Heart right ventricle (tissue), 16 donors: ENCODE data around the gene WDR17. TPM values are rescaled to one million over a fixed set of nuclear protein-coding genes. Genes with fewer than 3 reads are reported as not detected.

ENCODE experiments used
- ATAC-seq, 8 donors: fragments of 200-7000 bp; cut with Tn5 transposase; one replicate each; pipeline ENCODE4 v1.9.1; 2020; ENCODE audit warnings: mild to moderate bottlenecking in 8 of 8, moderate library complexity in 8 of 8, moderate number of reproducible peaks in 1 of 8
- DNase-seq, 2 donors: peaks; one replicate each; pipeline ENCODE4 v3.0.0-alpha.2; 2020
- H3K27ac ChIP-seq, 10 donors: fragments of 200-600 bp; sonication (generic) in 2 of 10; one replicate each; pipeline versions ENCODE4 v1.5.0 to v1.8.0; 2020 to 2022; ENCODE audit warnings: mild to moderate bottlenecking in 3 of 10
- H3K27me3 ChIP-seq, 7 donors: fragments of 200-600 bp; one replicate each; pipeline ENCODE4 v1.8.0; 2021 to 2022; ENCODE audit warnings: mild to moderate bottlenecking in 2 of 7
- H3K36me3 ChIP-seq, 9 donors: fragments of 200-600 bp; sonication (generic) in 1 of 9; one replicate each; pipeline versions ENCODE4 v1.5.0 to v1.8.0; 2020 to 2022; ENCODE audit warnings: mild to moderate bottlenecking in 2 of 9
- H3K4me1 ChIP-seq, 9 donors: fragments of 200-600 bp; sonication (generic) in 1 of 9; one replicate each; pipeline versions ENCODE4 v1.5.0 to v1.8.0; 2020 to 2022; ENCODE audit warnings: mild to moderate bottlenecking in 4 of 9
- H3K4me3 ChIP-seq, 10 donors: fragments of 200-600 bp; sonication (generic) in 2 of 10; one replicate each; pipeline versions ENCODE4 v1.5.0 to v1.8.0; 2020 to 2022; ENCODE audit warnings: mild to moderate bottlenecking in 7 of 10, moderate library complexity in 2 of 10
- H3K9me3 ChIP-seq, 11 donors: fragments of 200-600 bp in 10 of 11; sonication (generic) in 2 of 11; one replicate each; pipeline versions ENCODE4 v1.5.0 to v1.8.0; 2013 to 2022; ENCODE audit warnings: mild to moderate bottlenecking in 2 of 11, control low read depth in 1 of 11, moderate library complexity in 1 of 11
- CTCF ChIP-seq, 9 donors: fragments of 200-600 bp; sonication (generic) in 2 of 9; IDR thresholded peaks; one replicate each; pipeline versions ENCODE4 v1.5.0 to v1.8.0; 2021 to 2022; ENCODE audit warnings: antibody characterized with exemption in 9 of 9, mild to moderate bottlenecking in 5 of 9, moderate library complexity in 1 of 9
- WGBS, 2 donors: extraction: QIAGEN DNeasy Blood & Tissue Kit; methylation state at CpG; one replicate each; pipeline ENCODE4 v1.1.7; 2013; ENCODE audit warnings: inconsistent platforms in 1 of 2; 5-methylcytosine and 5-hydroxymethylcytosine counted together
- intact Hi-C, 10 donors: fragments of 100-400 bp; cut with DNase I; formaldehyde crosslinking; loops; one replicate each; pipeline versions ENCODE4 v1.11.1 to v1.14.2; 2022
- polyA plus RNA-seq, 2 donors: library from polyadenylated mRNA; stranded (reverse); fragments of 200-250 nt; gene quantifications; one replicate each; pipeline ENCODE4 v1.2.3, GENCODE V29; 2013
- total RNA-seq, 10 donors: library from RNA; stranded (reverse); fragmentation: NEBNext Ultra II Directional in 3 of 10; extraction: Animal tissue kit (Norgen Biotek cat#: 25700) in 3 of 10; gene quantifications; one replicate each; pipeline versions ENCODE4 v1.2.1 to v1.2.4, GENCODE V29; 2021 to 2023
- donor health status: Arrhythmogenic right ventricular cardiomyopathy.
- donor health status: ischemic (EF 13 %, LVEDD 7.1; RV severe dilation, severe dysfunction).
- donor health status: healthy with polysubstance abuse.
- donor health status: DM: no; HTN: yes; CAD: no.
- donor health status: DM: no; HTN: no; CAD: no.
- donor health status: ischemic (EF 25% LVEDD 6.9; RV normal size, moderate dysfunction).
- donor health status: ischemic (EF 25% LVEDD 5.7; RV mildly dilated, moderate dysfunction).
- donor health status: healthy.
- donor health status: DM: yes; HTN: yes; CAD: no.
- donor health status: Ischemic cardiomyopathy.
- donor health status: ischemic (EF 35%, LVEDD 5.7; RV mildly dilated, moderate dysfunction).
- donor health status: nonischemic (EF 11% LVEDD 7.7; RV severe dilation, severe dysfunction).
- donor health status: DM: yes; HTN: yes; CAD: no.
- donor health status: PGD.
- donor health status: ischemic (EF 29% LVEDD 5.4; RV normal size, mild dysfunction).
- donor health status: nonischemic (EF 23%, LVEDD 6.1; RV moderate dilation, normal function).

Gene WDR17
- total and polyA plus RNA-seq, 12 donors = 0.06 to 0.90 (median 0.39) TPM

- TF ChIP-seq CTCF (IDR thresholded peaks at IDR 0.05) = no peak
- no peaks in the 10 kb centered on the region for H3K4me1 ChIP-seq
- ATAC-seq (peak in 3 of 8 donors; percentile 65 to 91 (median 73)), DNase-seq (no peak)
- no peak overlapping the region for H3K4me3 ChIP-seq
- no peak overlapping the region for H3K27ac ChIP-seq
- H3K36me3 ChIP-seq = no peaks in the 10 kb centered on the region
- H3K9me3 ChIP-seq = no peaks in the 10 kb centered on the region
- intact Hi-C loops = no loop called here
- H3K27me3 ChIP-seq = no peaks in the 10 kb centered on the region
- WGBS, 2 donors = 85% methylated on average over 5 of the region's 5 CpGs
Observed at GRCh38 chr4:176156656-176157055, 91.0 kb downstream of the WDR17 start.

DNA sequence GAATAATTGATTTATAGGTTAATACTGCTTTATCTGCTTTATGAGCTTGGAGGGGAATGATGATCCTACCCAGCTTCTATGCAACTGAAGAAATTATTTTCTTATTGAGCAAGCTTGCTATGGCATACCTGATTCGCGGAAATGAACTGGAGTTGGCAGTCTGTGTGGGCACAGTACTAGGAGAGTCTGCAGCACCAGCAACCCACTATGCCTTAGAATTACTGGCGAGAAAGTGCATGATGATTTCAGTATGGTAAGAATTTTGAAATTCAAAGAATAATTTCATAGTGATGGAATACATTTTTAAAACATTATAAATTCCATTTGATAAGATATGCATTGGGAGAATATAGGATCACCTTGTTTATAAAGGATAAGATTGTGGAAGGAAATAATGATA, 97.4 kb downstream of the WDR17 start:
- Histone ChIP-seq H3K27ac (no peak overlapping the region), H3K4me3 (no peak overlapping the region), H3K27me3 (no peaks in the 10 kb centered on the region), H3K9me3 (no peaks in the 10 kb centered on the region), H3K4me1 (no peaks in the 10 kb centered on the region), H3K36me3 (no peaks in the 10 kb centered on the region)
- no peak for TF ChIP-seq CTCF (IDR thresholded peaks at IDR 0.05)
- intact Hi-C loops = no loop called here
- WGBS, 2 donors = 96 to 97% methylated on average over 3 of the region's 3 CpGs
- ATAC-seq = no peak
- no peak for DNase-seq

DNA sequence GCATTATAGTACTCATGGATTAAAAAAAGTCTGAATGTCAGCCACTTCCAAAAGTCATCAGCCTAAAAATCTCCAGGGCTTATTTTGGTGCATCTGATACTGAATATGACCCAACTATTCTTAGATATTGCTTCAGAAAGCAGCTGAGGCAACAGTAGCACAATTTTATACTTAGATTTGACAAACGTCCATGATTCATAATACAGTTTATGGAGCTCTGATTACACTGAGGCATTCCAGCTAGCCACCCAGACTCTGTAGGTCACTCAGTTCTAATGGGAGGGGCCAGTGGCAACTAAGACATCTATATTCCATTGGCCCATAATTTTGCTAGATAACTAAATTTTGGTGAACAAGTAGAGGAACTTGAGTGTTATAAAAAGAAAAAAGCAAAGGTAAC, 119.4 kb downstream of the WDR17 start:
- Histone ChIP-seq H3K36me3 (no peaks in the 10 kb centered on the region), H3K27ac (peak overlapping the region in 1 of 10 donors; percentile 25), H3K4me3 (no peak overlapping the region), H3K27me3 (no peaks in the 10 kb centered on the region), H3K9me3 (no peaks in the 10 kb centered on the region), H3K4me1 (no peaks in the 10 kb centered on the region)
- DNase-seq (no peak), ATAC-seq (peak; percentile 43 to 93 (median 74))
- WGBS, 2 donors = 16 to 20% methylated on average over 1 of the region's 1 CpG
- no peak for TF ChIP-seq CTCF (IDR thresholded peaks at IDR 0.05)
- intact Hi-C loops = loop anchor here in 1 of 10 donors (5.0 kb wide), 1 partner anchor 137 kb away; no protein-coding TSS in a partner anchor

DNA sequence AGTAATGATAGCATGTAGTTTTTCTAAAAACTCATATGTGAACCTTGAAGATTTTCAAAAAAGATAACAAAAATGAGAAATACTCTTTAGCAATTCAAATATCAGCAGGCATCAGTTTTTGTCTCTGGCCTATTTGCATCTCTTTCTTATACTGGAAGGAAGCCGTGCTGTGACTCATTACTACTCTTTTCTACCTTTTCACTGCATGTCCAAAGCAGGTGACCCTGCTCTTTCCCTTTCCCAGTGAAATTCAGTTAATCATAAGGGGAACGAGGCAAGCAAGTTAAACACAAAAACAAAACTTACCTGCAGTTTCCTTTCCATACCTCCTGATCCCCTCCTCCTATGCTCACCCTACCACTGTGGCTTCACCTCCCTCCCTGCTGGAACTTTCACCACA, 120.4 kb downstream of the WDR17 start:
- DNase-seq = no peak
- H3K4me3 ChIP-seq = no peak overlapping the region
- H3K9me3 ChIP-seq = no peaks in the 10 kb centered on the region
- intact Hi-C loops = loop anchor here in 1 of 10 donors (5.0 kb wide), 1 partner anchor 136 kb away; no protein-coding TSS in a partner anchor
- no peaks in the 10 kb centered on the region for H3K27me3 ChIP-seq
- no peak for ATAC-seq
- H3K4me1 ChIP-seq = no peaks in the 10 kb centered on the region
- WGBS, 2 donors = 75 to 84% methylated on average over 2 of the region's 2 CpGs
- no peaks in the 10 kb centered on the region for H3K36me3 ChIP-seq
- no peak overlapping the region for H3K27ac ChIP-seq
- TF ChIP-seq CTCF (IDR thresholded peaks at IDR 0.05) = no peak
